Fibroblast of lung (primary cell): ENCODE measurements around the gene ZSCAN18. TPM values are rescaled to one million over a fixed set of nuclear protein-coding genes. Genes with fewer than 3 reads are reported as not detected.
A peak's percentile ranks its signal among the peaks of the same experiment; 100 is the strongest.

Experiments used
- DNase-seq, 2 donors: peaks; one replicate each; pipeline versions ENCODE4 v3.0.0 to v3.0.0-alpha.2; 2010; ENCODE audit warnings: low read depth in 2 of 2
- H2AFZ ChIP-seq: 2 replicates; pipeline ENCODE4 v1.5.1; 2012; ENCODE audit warnings: low read length, control low read depth, inconsistent platforms
- H3K27ac ChIP-seq: 2 replicates; pipeline ENCODE4 v1.5.1; 2011; ENCODE audit warnings: low read length, control low read depth; ENCODE audit not compliant: insufficient read depth
- H3K27me3 ChIP-seq: 2 replicates; pipeline ENCODE4 v1.5.1; 2011; ENCODE audit warnings: mild to moderate bottlenecking, low read length; ENCODE audit not compliant: control insufficient read depth, insufficient read depth
- H3K36me3 ChIP-seq: 2 replicates; pipeline ENCODE4 v1.5.1; 2011; ENCODE audit warnings: low read length; ENCODE audit not compliant: control insufficient read depth, insufficient read depth
- H3K4me1 ChIP-seq: 2 replicates; pipeline ENCODE4 v1.5.1; 2011; ENCODE audit warnings: low read length; ENCODE audit not compliant: control insufficient read depth, insufficient read depth; ENCODE audit errors: extremely low read depth
- H3K4me2 ChIP-seq: 2 replicates; pipeline ENCODE4 v1.5.1; 2011; ENCODE audit warnings: low read length, control low read depth; ENCODE audit not compliant: insufficient read depth; ENCODE audit errors: extremely low read depth
- H3K4me3 ChIP-seq, 4 experiments: fragments of 200-600 bp in 1 of 4; sonication (generic) in 1 of 4; replicated peaks in 1 of 4; 2 replicates each; pipeline ENCODE4 v1.5.1; 2011 to 2016; ENCODE audit warnings: low read length in 4 of 4, low read depth in 3 of 4, mild to moderate bottlenecking in 3 of 4, control low read depth in 2 of 4, inconsistent platforms in 1 of 4, mixed read lengths in 1 of 4; ENCODE audit not compliant: insufficient read depth in 1 of 4; ENCODE audit errors: control extremely low read depth in 1 of 4
- H3K79me2 ChIP-seq: 2 replicates; pipeline ENCODE4 v1.5.1; 2012; ENCODE audit warnings: mild to moderate bottlenecking, low read length, inconsistent platforms; ENCODE audit not compliant: control insufficient read depth, insufficient read depth
- H3K9ac ChIP-seq: 2 replicates; pipeline ENCODE4 v1.5.1; 2011; ENCODE audit warnings: mild to moderate bottlenecking, low read length, control low read depth; ENCODE audit not compliant: insufficient read depth
- H3K9me3 ChIP-seq: 2 replicates; pipeline ENCODE4 v1.5.1; 2012; ENCODE audit warnings: low read depth, low read length; ENCODE audit not compliant: control insufficient read depth, insufficient read depth
- H4K20me1 ChIP-seq: 2 replicates; pipeline ENCODE4 v1.5.1; 2011; ENCODE audit warnings: low read length; ENCODE audit not compliant: control insufficient read depth, insufficient read depth; ENCODE audit errors: extremely low read depth
- CTCF ChIP-seq, 2 donors: IDR thresholded peaks in 1 of 2; conservative IDR thresholded peaks in 1 of 2; 1 replicate in 1 of 2; 2 replicates in 1 of 2; pipeline ENCODE4 v1.5.1; 2011 to 2012; ENCODE audit warnings: low read length in 2 of 2, control low read depth in 1 of 2, inconsistent platforms in 1 of 2, low read depth in 1 of 2, mild to moderate bottlenecking in 1 of 2
- EZH2 ChIP-seq: IDR thresholded peaks from 2 replicates; pipeline ENCODE4 v1.5.1; 2012; ENCODE audit warnings: low read length, control low read depth, mild to moderate bottlenecking; ENCODE audit errors: missing control alignments
- polyA plus RNA-seq, 2 donors: library from polyadenylated mRNA; depleted of rRNA in 1 of 2; stranded (reverse) in 1 of 2; unstranded in 1 of 2; fragments of >200 nt; gene quantifications; 2 replicates each; pipeline ENCODE4 v1.2.1, GENCODE V29; 2011 to 2012; ENCODE audit warnings: missing spikeins in 1 of 2
- total RNA-seq: library from RNA; depleted of rRNA; stranded (reverse); fragments of >200 nt; gene quantifications from 2 replicates; pipeline ENCODE4 v1.2.1, GENCODE V29; 2014

ZSCAN18 gene
- total and polyA plus RNA-seq, 2 donors (not counting 1 experiment from before 2014, with no cell fraction given), result 13.6 to 71.0 TPM

- peak overlapping the region; percentile 51 for H3K4me2 ChIP-seq
- no peaks in the 10 kb centered on the region for H3K4me1 ChIP-seq
- no peaks in the 10 kb centered on the region for H3K27me3 ChIP-seq
- H3K79me2 ChIP-seq, result no peaks in the 10 kb centered on the region
- TF ChIP-seq CTCF (conservative IDR thresholded peaks at IDR 0.05 in 1 of 2, IDR thresholded peaks at IDR 0.05 in 1 of 2; ENCODE audit: low read depth in 1 of 2, low read length in 2 of 2), result no peak
- TF ChIP-seq EZH2, result no peak
- peaks cover 2% of the 10 kb centered on the region for H3K9me3 ChIP-seq
- H3K27ac ChIP-seq, result peak overlapping the region; percentile 90
- H2AFZ ChIP-seq, result no peak overlapping the region
- H3K4me3 ChIP-seq, result peak overlapping the region in 2 of 4 experiments; percentile 54 to 95
- H3K9ac ChIP-seq, result no peak overlapping the region
- H3K36me3 ChIP-seq, result no peaks in the 10 kb centered on the region
- H4K20me1 ChIP-seq, result no peaks in the 10 kb centered on the region
- DNase-seq, result no peak
Measured at GRCh38 chr19:58097349-58097748, 682 bp downstream of the ZSCAN18 start.

- H3K79me2 ChIP-seq, result no peaks in the 10 kb centered on the region
- peak overlapping the region in 1 of 4 experiments; percentile 95 for H3K4me3 ChIP-seq
- H3K27me3 ChIP-seq, result no peaks in the 10 kb centered on the region
- no peaks in the 10 kb centered on the region for H3K36me3 ChIP-seq
- H2AFZ ChIP-seq, result no peak overlapping the region
- DNase-seq, result no peak
- no peak overlapping the region for H3K9ac ChIP-seq
- no peak overlapping the region for H3K27ac ChIP-seq
- no peaks in the 10 kb centered on the region for H4K20me1 ChIP-seq
- TF ChIP-seq EZH2 (no peak), CTCF (conservative IDR thresholded peaks at IDR 0.05 in 1 of 2, IDR thresholded peaks at IDR 0.05 in 1 of 2; ENCODE audit: low read depth in 1 of 2, low read length in 2 of 2) (no peak)
- H3K4me2 ChIP-seq, result peak overlapping the region; percentile 51
- peaks cover 2% of the 10 kb centered on the region for H3K9me3 ChIP-seq
- H3K4me1 ChIP-seq, result no peaks in the 10 kb centered on the region
Measured at GRCh38 chr19:58096884-58097283, 1.1 kb downstream of the ZSCAN18 start.

- Histone ChIP-seq H3K4me1 (no peaks in the 10 kb centered on the region), H3K36me3 (no peaks in the 10 kb centered on the region), H3K4me2 (no peak overlapping the region), H4K20me1 (no peaks in the 10 kb centered on the region), H3K27me3 (no peaks in the 10 kb centered on the region), H3K27ac (no peak overlapping the region), H3K9me3 (peaks cover 2% of the 10 kb centered on the region), H3K4me3 (no peak overlapping the region), H3K9ac (no peak overlapping the region), H3K79me2 (no peaks in the 10 kb centered on the region), H2AFZ (no peak overlapping the region)
- no peak for DNase-seq
- TF ChIP-seq CTCF (conservative IDR thresholded peaks at IDR 0.05 in 1 of 2, IDR thresholded peaks at IDR 0.05 in 1 of 2; ENCODE audit: low read depth in 1 of 2, low read length in 2 of 2), result no peak
- TF ChIP-seq EZH2, result no peak
Measured at GRCh38 chr19:58095328-58095727, 2.7 kb downstream of the ZSCAN18 start.
